Ovary (tissue), 9 donors: ENCODE data around the gene METTL22. TPM values are rescaled to one million over a fixed set of nuclear protein-coding genes. Genes with fewer than 3 reads are reported as not detected.

ENCODE experiments used
- DNase-seq, 5 donors: peaks; one replicate each; pipeline ENCODE4 v3.0.0-alpha.2; 2019 to 2020
- H3K27ac ChIP-seq, 2 donors: fragments of 200-600 bp; one replicate each; pipeline versions ENCODE4 v1.5.1 to v1.8.0; 2019 to 2022
- H3K27me3 ChIP-seq: fragments of 200-600 bp; one replicate; pipeline ENCODE4 v1.8.0; 2022
- H3K36me3 ChIP-seq: fragments of 200-600 bp; sonication (generic); one replicate; pipeline ENCODE4 v1.5.1; 2019
- H3K4me1 ChIP-seq: one replicate; pipeline ENCODE4 v1.8.1; 2013; ENCODE audit warnings: mild to moderate bottlenecking, moderate library complexity; ENCODE audit not compliant: insufficient read depth
- H3K4me3 ChIP-seq: fragments of 200-600 bp; sonication (generic); one replicate; pipeline ENCODE4 v1.5.1; 2017
- H3K9me3 ChIP-seq, 2 donors: fragments of 200-600 bp in 1 of 2; sonication (generic) in 1 of 2; one replicate each; pipeline versions ENCODE4 v1.5.1 to v1.8.1; 2013 to 2019; ENCODE audit warnings: mild to moderate bottlenecking in 1 of 2, moderate library complexity in 1 of 2
- EP300 ChIP-seq: sonication (generic); formaldehyde crosslinking; IDR thresholded peaks from one replicate; pipeline ENCODE4 v1.6.1; 2017; ENCODE audit warnings: antibody characterized with exemption
- POLR2A ChIP-seq: fragments of 450-650 bp; IDR thresholded peaks from one replicate; pipeline ENCODE4 v1.6.1; 2017; ENCODE audit warnings: antibody characterized with exemption, mild to moderate bottlenecking, moderate library complexity
- WGBS, 3 donors: extraction: QIAGEN DNeasy Blood & Tissue Kit in 1 of 3; methylation state at CpG; one replicate each; pipeline versions ENCODE4 v1.1.5 to v1.1.7; 2013 to 2017; 5-methylcytosine and 5-hydroxymethylcytosine counted together
- intact Hi-C, 4 donors: fragments of 100-400 bp; cut with DNase I; formaldehyde crosslinking; loops; one replicate each; pipeline versions ENCODE4 v1.11.0 to v1.15.1; 2022 to 2023
- polyA plus RNA-seq, 2 donors: library from polyadenylated mRNA; stranded (reverse); fragments of 200-250 nt in 1 of 2; fragments of 350-450 nt in 1 of 2; fragmentation: Illumina TruSeq in 1 of 2; extraction: RNeasy Lipid Tissue Mini Kit (QIAGEN cat#74804) in 1 of 2; gene quantifications; one replicate each; pipeline ENCODE4 v1.2.3, GENCODE V29; 2013 to 2014
- total RNA-seq, 7 donors: library from RNA; depleted of rRNA in 2 of 7; stranded (reverse); fragments of >200 nt in 2 of 7; fragmentation: NEBNext Ultra II Directional in 3 of 7; extraction: Animal tissue kit (Norgen Biotek cat#: 25700) in 3 of 7; gene quantifications; one replicate each; pipeline versions ENCODE4 v1.1.0 to v1.2.4, GENCODE V29; 2016 to 2023
- TF ChIP-seq, protein P1 (sequence below), 3 donors: fragments of 450-650 bp in 2 of 3; fragments of 200-600 bp in 1 of 3; IDR thresholded peaks; one replicate each; pipeline versions ENCODE4 v1.5.1 to v1.8.0; 2016 to 2022; ENCODE audit warnings: antibody characterized with exemption in 3 of 3, mild to moderate bottlenecking in 1 of 3
- donor health status: DM: no; HTN: no; CAD: no; lungs with moderate emphysema.
- donor health status: DM: no; HTN: no; CAD: no.
- donor health status: Bipolar disorder and iron deficiency.
- donor health status: DM: yes; HTN: yes; CAD: no.
- donor health status: DM: no; HTN: no; CAD: no.
- donor health status: DM: yes; HTN: yes; CAD: no.

Gene METTL22
- total and polyA plus RNA-seq, 9 donors = 14.2 to 45.8 (median 29.1) TPM

- no peaks in the 10 kb centered on the region for H3K36me3 ChIP-seq
- H3K4me3 ChIP-seq = no peak overlapping the region
- TF ChIP-seq EP300 (no peak), POLR2A (no peak)
- TF ChIP-seq, protein P1, sequence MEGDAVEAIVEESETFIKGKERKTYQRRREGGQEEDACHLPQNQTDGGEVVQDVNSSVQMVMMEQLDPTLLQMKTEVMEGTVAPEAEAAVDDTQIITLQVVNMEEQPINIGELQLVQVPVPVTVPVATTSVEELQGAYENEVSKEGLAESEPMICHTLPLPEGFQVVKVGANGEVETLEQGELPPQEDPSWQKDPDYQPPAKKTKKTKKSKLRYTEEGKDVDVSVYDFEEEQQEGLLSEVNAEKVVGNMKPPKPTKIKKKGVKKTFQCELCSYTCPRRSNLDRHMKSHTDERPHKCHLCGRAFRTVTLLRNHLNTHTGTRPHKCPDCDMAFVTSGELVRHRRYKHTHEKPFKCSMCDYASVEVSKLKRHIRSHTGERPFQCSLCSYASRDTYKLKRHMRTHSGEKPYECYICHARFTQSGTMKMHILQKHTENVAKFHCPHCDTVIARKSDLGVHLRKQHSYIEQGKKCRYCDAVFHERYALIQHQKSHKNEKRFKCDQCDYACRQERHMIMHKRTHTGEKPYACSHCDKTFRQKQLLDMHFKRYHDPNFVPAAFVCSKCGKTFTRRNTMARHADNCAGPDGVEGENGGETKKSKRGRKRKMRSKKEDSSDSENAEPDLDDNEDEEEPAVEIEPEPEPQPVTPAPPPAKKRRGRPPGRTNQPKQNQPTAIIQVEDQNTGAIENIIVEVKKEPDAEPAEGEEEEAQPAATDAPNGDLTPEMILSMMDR (IDR thresholded peaks at IDR 0.05) = no peak
- no peaks in the 10 kb centered on the region for H3K27me3 ChIP-seq
- H3K9me3 ChIP-seq = no peaks in the 10 kb centered on the region
- no peak overlapping the region for H3K27ac ChIP-seq
- no peaks in the 10 kb centered on the region for H3K4me1 ChIP-seq
- WGBS, 3 donors = 79 to 91% (median 91%) methylated on average over 3 of the region's 3 CpGs
- intact Hi-C loops = no loop called here
- DNase-seq = no peak
Observed at GRCh38 chr16:8667492-8667891, 46.0 kb downstream of the METTL22 start.

GRCh38 chr16:8668113-8668512 lies 46.6 kb downstream of the METTL22 start:
- Histone ChIP-seq H3K4me1 (no peaks in the 10 kb centered on the region), H3K4me3 (no peak overlapping the region), H3K27ac (no peak overlapping the region), H3K9me3 (no peaks in the 10 kb centered on the region), H3K36me3 (no peaks in the 10 kb centered on the region), H3K27me3 (no peaks in the 10 kb centered on the region)
- no peak for DNase-seq
- no peak for TF ChIP-seq POLR2A
- TF ChIP-seq EP300 = no peak
- TF ChIP-seq, protein P1 (IDR thresholded peaks at IDR 0.05) = no peak
- 89 to 94% (median 91%) methylated on average over 5 of the region's 5 CpGs for WGBS, 3 donors
- intact Hi-C loops = no loop called here

DNA sequence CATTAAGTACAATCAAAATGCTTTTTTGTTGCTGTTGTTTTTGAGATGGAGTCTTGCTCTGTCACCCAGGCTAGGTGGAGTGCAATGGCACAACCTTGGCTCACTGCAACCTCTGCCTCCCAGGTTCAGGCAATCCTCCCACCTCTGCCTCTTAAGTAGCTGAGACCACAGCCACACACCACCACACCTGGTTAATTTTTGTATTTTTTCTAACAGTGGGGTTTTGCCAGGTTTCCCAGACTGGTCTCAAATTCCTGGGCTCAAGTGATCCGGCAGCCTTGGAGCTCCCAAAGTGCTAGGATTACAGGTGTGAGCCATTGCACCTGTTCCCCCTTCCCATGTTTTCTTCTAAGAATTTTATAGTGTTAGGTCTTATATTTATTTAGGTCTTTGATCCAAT lies 48.0 kb downstream of the METTL22 start:
- Histone ChIP-seq H3K27ac (no peak overlapping the region), H3K36me3 (no peaks in the 10 kb centered on the region), H3K27me3 (no peaks in the 10 kb centered on the region), H3K9me3 (no peaks in the 10 kb centered on the region), H3K4me3 (no peak overlapping the region), H3K4me1 (no peaks in the 10 kb centered on the region)
- intact Hi-C loops = no loop called here
- WGBS, 3 donors = 42 to 87% (median 83%) methylated on average over 1 of the region's 1 CpG
- no peak for DNase-seq
- TF ChIP-seq, protein P1 (IDR thresholded peaks at IDR 0.05) = no peak
- TF ChIP-seq EP300 (no peak), POLR2A (no peak)

GRCh38 chr16:8670014-8670560 lies 48.6 kb downstream of the METTL22 start:
- TF ChIP-seq POLR2A (no peak), EP300 (no peak)
- TF ChIP-seq, protein P1 (IDR thresholded peaks at IDR 0.05) = no peak
- intact Hi-C loops = loop anchor here in 1 of 4 donors (10.0 kb wide), 1 partner anchor 125 kb away; the partner anchor contains the start of genes PMM2 and TMEM186
- H3K9me3 ChIP-seq = no peaks in the 10 kb centered on the region
- no peak overlapping the region for H3K27ac ChIP-seq
- 55 to 80% (median 56%) methylated on average over 1 of the region's 1 CpG for WGBS, 3 donors
- H3K4me3 ChIP-seq = no peak overlapping the region
- no peaks in the 10 kb centered on the region for H3K27me3 ChIP-seq
- peaks cover 1% of the 10 kb centered on the region for H3K4me1 ChIP-seq
- DNase-seq = no peak
- H3K36me3 ChIP-seq = no peaks in the 10 kb centered on the region
